Amniotic stem cell (primary cell): ENCODE results near the gene PCBD2.
"Not testable (repeated sequence)": the region's sequence is repeated elsewhere in the genome, so short reads cannot be mapped to it uniquely, and the experiment has no call there.

Experiments
- DNase-seq: peaks from one replicate; lab custom pipeline; 2025; lab: John Stamatoyannopoulos, UW

Gene PCBD2

GRCh38 chr5:134904610-134905245 lies at the start of gene PCBD2:
PCBD2 (plus strand) TSS chr5:134905131; CDS start chr5:134905140, 9 bp downstream.
- DNase-seq = peak; percentile 83

- DNase-seq = not testable (repeated sequence)
Observed at GRCh38 chr5:134856465-134856864, 48.5 kb upstream of the PCBD2 start.

GRCh38 chr5:134857401-134857800 lies 47.5 kb upstream of the PCBD2 start:
- no peak for DNase-seq

- DNase-seq = no peak
Observed at GRCh38 chr5:134864707-134865106, 40.2 kb upstream of the PCBD2 start.

GRCh38 chr5:134873494-134873893 lies 31.4 kb upstream of the PCBD2 start:
- no peak for DNase-seq

- DNase-seq = peak; percentile 65
Observed at GRCh38 chr5:134873987-134874830, 30.7 kb upstream of the PCBD2 start, which contains the start of gene TXNDC15. TXNDC15 (plus strand) TSS chr5:134874371; CDS start chr5:134874428, 57 bp downstream.

GRCh38 chr5:134874831-134875655 lies 29.9 kb upstream of the PCBD2 start:
- peak; percentile 63 for DNase-seq

GRCh38 chr5:134877159-134877558 lies 27.8 kb upstream of the PCBD2 start:
- no peak for DNase-seq

- no peak for DNase-seq
Observed at GRCh38 chr5:134878403-134878802, 26.5 kb upstream of the PCBD2 start.

- DNase-seq = no peak
Observed at GRCh38 chr5:134879456-134879855, 25.5 kb upstream of the PCBD2 start.

GRCh38 chr5:134880937-134881336 lies 24.0 kb upstream of the PCBD2 start:
- not testable (repeated sequence) for DNase-seq

- not testable (repeated sequence) for DNase-seq
Observed at GRCh38 chr5:134881711-134882110, 23.2 kb upstream of the PCBD2 start.

GRCh38 chr5:134887593-134888159 lies 17.3 kb upstream of the PCBD2 start:
- no peak for DNase-seq

GRCh38 chr5:134889335-134889734 lies 15.6 kb upstream of the PCBD2 start:
- DNase-seq = no peak

GRCh38 chr5:134891473-134891872 lies 13.5 kb upstream of the PCBD2 start:
- DNase-seq = no peak

GRCh38 chr5:134892282-134892681 lies 12.6 kb upstream of the PCBD2 start:
- DNase-seq = no peak

GRCh38 chr5:134892926-134893325 lies 12.0 kb upstream of the PCBD2 start:
- no peak for DNase-seq

GRCh38 chr5:134893748-134894505 lies 11.0 kb upstream of the PCBD2 start:
- DNase-seq = no peak

- DNase-seq = no peak
Observed at GRCh38 chr5:134902071-134902801, 2.7 kb upstream of the PCBD2 start.

- peak; percentile 54 for DNase-seq
Observed at GRCh38 chr5:134905246-134905996, 490 bp downstream of the PCBD2 start.
